ENCODE measurements around the gene AQP7. TPM values are rescaled to one million over a fixed set of nuclear protein-coding genes. Genes with fewer than 3 reads are reported as not detected.
"Not testable (repeated sequence)": the region's sequence is repeated elsewhere in the genome, so short reads cannot be mapped to it uniquely, and the experiment has no call there.

AQP7 gene
- 0.05 and 0.32 TPM in 2 replicates for total RNA-seq (2014; rRNA removed; shearing (Covaris generic))

GRCh38 chr9:33402371-33402770 is at the start of gene AQP7:
Gene AQP7, minus strand, starts transcription at chr9:33402568. Its CDS starts 1,306 bp downstream, at chr9:33401262.
- not testable (repeated sequence) for DNase-seq; H3K36me3 ChIP-seq; H3K27me3 ChIP-seq; H3K4me1 ChIP-seq; H3K9me3 ChIP-seq (replicated peaks); H3K27ac ChIP-seq
- H3K4me3 ChIP-seq = peak within 1 kb of the TSS; percentile 34; the same call in 1 of the 2 replicates

GRCh38 chr9:33450621-33451146 is 48.3 kb upstream of the AQP7 start:
- no peaks in the 10 kb centered on the region for H3K27me3 ChIP-seq
- no peak overlapping the region for H3K27ac ChIP-seq
- H3K36me3 ChIP-seq = no peaks in the 10 kb centered on the region
- no peaks in the 10 kb centered on the region for H3K9me3 ChIP-seq (replicated peaks)
- no peak overlapping the region for H3K4me3 ChIP-seq
- H3K4me1 ChIP-seq = peaks cover 17% of the 10 kb centered on the region
- no peak for DNase-seq

- Histone ChIP-seq H3K4me1 (peaks cover 24% of the 10 kb centered on the region), H3K27me3 (no peaks in the 10 kb centered on the region), H3K36me3 (no peaks in the 10 kb centered on the region), H3K4me3 (no peak overlapping the region), H3K27ac (no peak overlapping the region), H3K9me3 (replicated peaks) (no peaks in the 10 kb centered on the region)
- no peak for DNase-seq
Measured at GRCh38 chr9:33449715-33450114, 47.3 kb upstream of the AQP7 start.

- Histone ChIP-seq H3K27ac (peak overlapping the region; percentile 89), H3K4me1 (peaks cover 20% of the 10 kb centered on the region), H3K4me3 (peak overlapping the region; percentile 64), H3K9me3 (replicated peaks) (no peaks in the 10 kb centered on the region), H3K36me3 (no peaks in the 10 kb centered on the region), H3K27me3 (no peaks in the 10 kb centered on the region)
- peak; percentile 36 to 84 for DNase-seq
Measured at GRCh38 chr9:33447799-33448553, 45.6 kb upstream of the AQP7 start.

- peak within 1 kb of the TSS; percentile 89 for H3K27ac ChIP-seq
- peak; percentile 84 for DNase-seq
- peaks cover 17% of the 10 kb centered on the region for H3K4me1 ChIP-seq
Measured at GRCh38 chr9:33446946-33447798, 44.8 kb upstream of the AQP7 start, which contains the start of gene AQP3. Gene AQP3, minus strand, starts transcription at chr9:33447593. Its CDS starts 63 bp downstream, at chr9:33447530.

GRCh38 chr9:33446240-33446945 is 44.0 kb upstream of the AQP7 start:
- no peaks in the 10 kb centered on the region for H3K36me3 ChIP-seq
- H3K27ac ChIP-seq = peak overlapping the region; percentile 89
- H3K4me3 ChIP-seq = peak overlapping the region; percentile 64
- H3K9me3 ChIP-seq (replicated peaks) = no peaks in the 10 kb centered on the region
- H3K27me3 ChIP-seq = no peaks in the 10 kb centered on the region
- H3K4me1 ChIP-seq = peaks cover 17% of the 10 kb centered on the region
- peak; percentile 54 to 73 for DNase-seq

More at GRCh38 chr9:33446946-33447798, 44.8 kb upstream of the AQP7 start, which contains the start of gene AQP3:
- no peaks in the 10 kb centered on the region for H3K36me3 ChIP-seq
- no peaks in the 10 kb centered on the region for H3K9me3 ChIP-seq (replicated peaks)
- peak within 1 kb of the TSS; percentile 64 for H3K4me3 ChIP-seq
- no peaks in the 10 kb centered on the region for H3K27me3 ChIP-seq

GRCh38 chr9:33445389-33446239 is 43.2 kb upstream of the AQP7 start:
- Histone ChIP-seq H3K4me1 (peaks cover 17% of the 10 kb centered on the region), H3K9me3 (replicated peaks) (no peaks in the 10 kb centered on the region), H3K27me3 (no peaks in the 10 kb centered on the region), H3K36me3 (no peaks in the 10 kb centered on the region), H3K4me3 (peak overlapping the region; percentile 64), H3K27ac (peak overlapping the region; percentile 89)
- DNase-seq = peak; percentile 35 to 70

- Histone ChIP-seq H3K9me3 (replicated peaks) (no peaks in the 10 kb centered on the region), H3K4me3 (no peak overlapping the region), H3K36me3 (no peaks in the 10 kb centered on the region), H3K27me3 (no peaks in the 10 kb centered on the region), H3K4me1 (peaks cover 17% of the 10 kb centered on the region), H3K27ac (no peak overlapping the region)
- no peak for DNase-seq
Measured at GRCh38 chr9:33443464-33444154, 41.2 kb upstream of the AQP7 start.

GRCh38 chr9:33443047-33443446 is 40.7 kb upstream of the AQP7 start:
- DNase-seq = no peak
- no peak overlapping the region for H3K4me3 ChIP-seq
- no peak overlapping the region for H3K27ac ChIP-seq
- H3K4me1 ChIP-seq = peaks cover 15% of the 10 kb centered on the region
- no peaks in the 10 kb centered on the region for H3K27me3 ChIP-seq
- H3K9me3 ChIP-seq (replicated peaks) = no peaks in the 10 kb centered on the region
- no peaks in the 10 kb centered on the region for H3K36me3 ChIP-seq

- H3K9me3 ChIP-seq (replicated peaks) = no peaks in the 10 kb centered on the region
- H3K27me3 ChIP-seq = no peaks in the 10 kb centered on the region
- no peak for DNase-seq
- no peak overlapping the region for H3K27ac ChIP-seq
- H3K36me3 ChIP-seq = no peaks in the 10 kb centered on the region
- H3K4me3 ChIP-seq = no peak overlapping the region
- H3K4me1 ChIP-seq = peaks cover 12% of the 10 kb centered on the region
Measured at GRCh38 chr9:33442125-33442524, 39.8 kb upstream of the AQP7 start.

- Histone ChIP-seq H3K36me3 (no peaks in the 10 kb centered on the region), H3K4me3 (no peak overlapping the region), H3K9me3 (replicated peaks) (no peaks in the 10 kb centered on the region), H3K27ac (no peak overlapping the region), H3K27me3 (no peaks in the 10 kb centered on the region), H3K4me1 (peaks cover 12% of the 10 kb centered on the region)
- no peak for DNase-seq
Measured at GRCh38 chr9:33440609-33441008, 38.2 kb upstream of the AQP7 start.

- no peak overlapping the region for H3K4me3 ChIP-seq
- peaks cover 10% of the 10 kb centered on the region for H3K4me1 ChIP-seq
- no peaks in the 10 kb centered on the region for H3K36me3 ChIP-seq
- H3K9me3 ChIP-seq (replicated peaks) = no peaks in the 10 kb centered on the region
- no peaks in the 10 kb centered on the region for H3K27me3 ChIP-seq
- no peak overlapping the region for H3K27ac ChIP-seq
- no peak for DNase-seq
Measured at GRCh38 chr9:33440204-33440603, 37.8 kb upstream of the AQP7 start.

- no peaks in the 10 kb centered on the region for H3K9me3 ChIP-seq (replicated peaks)
- no peak overlapping the region for H3K4me3 ChIP-seq
- no peak overlapping the region for H3K27ac ChIP-seq
- DNase-seq = no peak
- H3K4me1 ChIP-seq = peaks cover 9% of the 10 kb centered on the region
- no peaks in the 10 kb centered on the region for H3K36me3 ChIP-seq
- no peaks in the 10 kb centered on the region for H3K27me3 ChIP-seq
Measured at GRCh38 chr9:33439731-33440130, 37.4 kb upstream of the AQP7 start.

Data from SJCRH30 (cell line).